Vagina (tissue), 2 donors: ENCODE data around the gene ARMC6. TPM values are rescaled to one million over a fixed set of nuclear protein-coding genes. Genes with fewer than 3 reads are reported as not detected.
A peak's percentile ranks its signal among the peaks of the same experiment; 100 is the strongest.

Experiments used
- DNase-seq, 2 donors: peaks; one replicate each; pipeline ENCODE4 v3.0.0-alpha.2; 2017; ENCODE audit errors: extremely low spot score in 2 of 2
- H3K27ac ChIP-seq: fragments of 200-600 bp; sonication (generic); one replicate; pipeline ENCODE4 v1.5.1; 2019
- H3K27me3 ChIP-seq: fragments of 200-600 bp; sonication (generic); one replicate; pipeline ENCODE4 v1.5.1; 2019
- H3K36me3 ChIP-seq, 2 donors: fragments of 200-600 bp; sonication (generic); one replicate each; pipeline ENCODE4 v1.5.1; 2017 to 2019
- H3K4me1 ChIP-seq: fragments of 200-600 bp; sonication (generic); one replicate; pipeline ENCODE4 v1.5.1; 2019
- H3K4me3 ChIP-seq, 2 donors: fragments of 200-600 bp; sonication (generic); 1 replicate in 1 of 2; 2 replicates in 1 of 2; pipeline ENCODE4 v1.5.1; 2016 to 2019
- H3K9me3 ChIP-seq: fragments of 200-600 bp; sonication (generic); one replicate; pipeline ENCODE4 v1.5.1; 2019
- CTCF ChIP-seq, 3 experiments: fragments of 450-650 bp in 2 of 3; fragments of 200-600 bp in 1 of 3; sonication (generic) in 1 of 3; IDR thresholded peaks; one replicate each; pipeline ENCODE4 v1.5.1; 2017 to 2019; ENCODE audit warnings: antibody characterized with exemption in 3 of 3, mild to moderate bottlenecking in 2 of 3, moderate library complexity in 2 of 3
- POLR2A ChIP-seq, 2 donors: fragments of 450-650 bp; IDR thresholded peaks; one replicate each; pipeline ENCODE4 v1.6.1; 2017; ENCODE audit warnings: antibody characterized with exemption in 2 of 2, mild to moderate bottlenecking in 2 of 2, moderate library complexity in 2 of 2
- POLR2AphosphoS5 ChIP-seq, 2 donors: sonication (generic); formaldehyde crosslinking; IDR thresholded peaks; one replicate each; pipeline ENCODE4 v1.9.0; 2017; ENCODE audit warnings: antibody characterized with exemption in 2 of 2, mild to moderate bottlenecking in 2 of 2, low read depth in 1 of 2; ENCODE audit not compliant: insufficient read depth in 1 of 2
- intact Hi-C: fragments of 100-400 bp; cut with DNase I; formaldehyde crosslinking; loops from one replicate; pipeline ENCODE4 v1.15.1; 2023
- total RNA-seq: library from RNA; depleted of rRNA; stranded (reverse); fragments of >200 nt; gene quantifications from one replicate; pipeline ENCODE4 v1.2.3, GENCODE V29; 2016

ARMC6 gene
- total RNA-seq, 1 donor from 2014 or later: 26.5 TPM

- intact Hi-C loops: loop anchor here (5.0 kb wide), 1 partner anchor 73 kb away; the partner anchor contains the start of gene TMEM161A
- Histone ChIP-seq H3K4me3 (peak overlapping the region; percentile 86 to 89), H3K9me3 (no peaks in the 10 kb centered on the region), H3K27ac (peak overlapping the region; percentile 81), H3K27me3 (no peaks in the 10 kb centered on the region), H3K36me3 (no peaks in the 10 kb centered on the region), H3K4me1 (peaks cover 35% of the 10 kb centered on the region)
- no peak for TF ChIP-seq POLR2A (IDR thresholded peaks at IDR 0.05)
- TF ChIP-seq POLR2AphosphoS5 (IDR thresholded peaks at IDR 0.05; ENCODE audit: insufficient read depth in 1 of 2, low read depth in 1 of 2): no peak
- TF ChIP-seq CTCF (IDR thresholded peaks at IDR 0.05): no peak
- DNase-seq: no peak
Measured at GRCh38 chr19:19064098-19064722, 30.8 kb downstream of the ARMC6 start.

- Histone ChIP-seq H3K27ac (peak overlapping the region; percentile 81), H3K36me3 (no peaks in the 10 kb centered on the region), H3K4me3 (peak overlapping the region; percentile 86 to 89), H3K4me1 (peaks cover 39% of the 10 kb centered on the region), H3K27me3 (no peaks in the 10 kb centered on the region), H3K9me3 (no peaks in the 10 kb centered on the region)
- DNase-seq: no peak
- intact Hi-C loops: loop anchor here (5.0 kb wide), 1 partner anchor 72 kb away; the partner anchor contains the start of gene TMEM161A
- TF ChIP-seq POLR2A (IDR thresholded peaks at IDR 0.05) (no peak), POLR2AphosphoS5 (IDR thresholded peaks at IDR 0.05; ENCODE audit: insufficient read depth in 1 of 2, low read depth in 1 of 2) (no peak), CTCF (IDR thresholded peaks at IDR 0.05) (no peak)
Measured at GRCh38 chr19:19064811-19065745, 31.7 kb downstream of the ARMC6 start.

GRCh38 chr19:19067276-19068072 lies 34.1 kb downstream of the ARMC6 start:
- intact Hi-C loops: no loop called here
- Histone ChIP-seq H3K4me1 (peaks cover 38% of the 10 kb centered on the region), H3K36me3 (no peaks in the 10 kb centered on the region), H3K4me3 (no peak overlapping the region), H3K27ac (peak overlapping the region; percentile 51), H3K27me3 (no peaks in the 10 kb centered on the region), H3K9me3 (no peaks in the 10 kb centered on the region)
- TF ChIP-seq POLR2AphosphoS5 (IDR thresholded peaks at IDR 0.05; ENCODE audit: insufficient read depth in 1 of 2, low read depth in 1 of 2): no peak
- no peak for TF ChIP-seq CTCF (IDR thresholded peaks at IDR 0.05)
- no peak for TF ChIP-seq POLR2A (IDR thresholded peaks at IDR 0.05)
- no peak for DNase-seq

GRCh38 chr19:19068659-19069654 lies 35.6 kb downstream of the ARMC6 start:
- H3K4me1 ChIP-seq: peaks cover 30% of the 10 kb centered on the region
- no peak for TF ChIP-seq POLR2AphosphoS5 (IDR thresholded peaks at IDR 0.05; ENCODE audit: insufficient read depth in 1 of 2, low read depth in 1 of 2)
- TF ChIP-seq CTCF (IDR thresholded peaks at IDR 0.05): no peak
- TF ChIP-seq POLR2A (IDR thresholded peaks at IDR 0.05): no peak
- no peak overlapping the region for H3K4me3 ChIP-seq
- H3K27me3 ChIP-seq: no peaks in the 10 kb centered on the region
- no peaks in the 10 kb centered on the region for H3K9me3 ChIP-seq
- no peak for DNase-seq
- H3K36me3 ChIP-seq: no peaks in the 10 kb centered on the region
- no peak overlapping the region for H3K27ac ChIP-seq
- intact Hi-C loops: no loop called here
